ENCODE measurements around the gene GPR55.
A peak's percentile ranks its signal among the peaks of the same experiment; 100 is the strongest.

GPR55 gene

DNA sequence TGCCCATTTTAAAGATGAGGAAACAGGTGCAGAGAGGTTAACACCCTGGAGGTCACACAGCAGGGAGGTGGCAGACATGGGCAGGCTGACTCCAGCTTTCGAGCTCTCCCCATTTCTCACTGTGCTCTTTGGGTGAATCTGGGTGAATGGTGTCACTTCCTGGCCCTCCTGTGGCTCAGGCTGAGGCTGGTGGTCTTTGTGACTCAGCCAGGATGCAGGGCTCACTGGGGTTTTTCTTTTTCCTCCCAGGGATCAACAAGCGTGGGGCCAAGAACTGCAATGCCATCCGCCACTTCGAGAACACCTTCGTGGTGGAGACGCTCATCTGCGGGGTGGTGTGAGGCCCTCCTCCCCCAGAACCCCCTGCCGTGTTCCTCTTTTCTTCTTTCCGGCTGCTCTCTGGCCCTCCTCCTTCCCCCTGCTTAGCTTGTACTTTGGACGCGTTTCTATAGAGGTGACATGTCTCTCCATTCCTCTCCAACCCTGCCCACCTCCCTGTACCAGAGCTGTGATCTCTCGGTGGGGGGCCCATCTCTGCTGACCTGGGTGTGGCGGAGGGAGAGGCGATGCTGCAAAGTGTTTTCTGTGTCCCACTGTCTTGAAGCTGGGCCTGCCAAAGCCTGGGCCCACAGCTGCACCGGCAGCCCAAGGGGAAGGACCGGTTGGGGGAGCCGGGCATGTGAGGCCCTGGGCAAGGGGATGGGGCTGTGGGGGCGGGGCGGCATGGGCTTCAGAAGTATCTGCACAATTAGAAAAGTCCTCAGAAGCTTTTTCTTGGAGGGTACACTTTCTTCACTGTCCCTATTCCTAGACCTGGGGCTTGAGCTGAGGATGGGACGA, 47.1 kb downstream of the GPR55 start:
- DNase-seq = no peak

DNA sequence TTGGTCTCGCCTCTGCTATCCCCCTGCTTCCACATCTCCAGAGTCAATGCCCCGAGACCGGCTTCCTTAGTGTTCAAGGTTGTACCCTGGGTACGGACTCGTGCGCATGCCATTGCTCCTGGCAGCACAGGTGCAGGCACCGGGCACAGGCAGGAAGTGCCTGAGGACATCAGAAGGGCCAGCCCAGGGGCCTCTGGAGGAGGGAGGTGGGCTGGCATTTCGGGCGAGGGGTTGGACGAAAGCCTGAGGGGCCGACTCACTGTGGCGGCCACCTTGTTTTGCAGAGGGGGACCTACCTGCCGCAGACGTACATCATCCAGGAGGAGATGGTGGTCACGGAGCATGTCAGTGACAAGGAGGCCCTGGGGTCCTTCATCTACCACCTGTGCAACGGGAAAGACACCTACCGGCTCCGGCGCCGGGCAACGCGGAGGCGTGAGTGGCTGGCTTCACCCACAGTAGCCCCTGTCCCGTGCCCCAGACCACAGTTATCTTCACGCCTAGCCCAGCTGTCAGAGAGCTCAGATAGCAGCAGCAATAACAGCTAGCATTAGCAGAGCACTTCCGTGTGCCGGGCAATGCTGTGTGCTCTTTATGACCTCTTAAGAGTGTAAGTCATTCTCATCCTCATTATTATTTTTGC, 47.8 kb downstream of the GPR55 start:
- no peak for DNase-seq

DNA sequence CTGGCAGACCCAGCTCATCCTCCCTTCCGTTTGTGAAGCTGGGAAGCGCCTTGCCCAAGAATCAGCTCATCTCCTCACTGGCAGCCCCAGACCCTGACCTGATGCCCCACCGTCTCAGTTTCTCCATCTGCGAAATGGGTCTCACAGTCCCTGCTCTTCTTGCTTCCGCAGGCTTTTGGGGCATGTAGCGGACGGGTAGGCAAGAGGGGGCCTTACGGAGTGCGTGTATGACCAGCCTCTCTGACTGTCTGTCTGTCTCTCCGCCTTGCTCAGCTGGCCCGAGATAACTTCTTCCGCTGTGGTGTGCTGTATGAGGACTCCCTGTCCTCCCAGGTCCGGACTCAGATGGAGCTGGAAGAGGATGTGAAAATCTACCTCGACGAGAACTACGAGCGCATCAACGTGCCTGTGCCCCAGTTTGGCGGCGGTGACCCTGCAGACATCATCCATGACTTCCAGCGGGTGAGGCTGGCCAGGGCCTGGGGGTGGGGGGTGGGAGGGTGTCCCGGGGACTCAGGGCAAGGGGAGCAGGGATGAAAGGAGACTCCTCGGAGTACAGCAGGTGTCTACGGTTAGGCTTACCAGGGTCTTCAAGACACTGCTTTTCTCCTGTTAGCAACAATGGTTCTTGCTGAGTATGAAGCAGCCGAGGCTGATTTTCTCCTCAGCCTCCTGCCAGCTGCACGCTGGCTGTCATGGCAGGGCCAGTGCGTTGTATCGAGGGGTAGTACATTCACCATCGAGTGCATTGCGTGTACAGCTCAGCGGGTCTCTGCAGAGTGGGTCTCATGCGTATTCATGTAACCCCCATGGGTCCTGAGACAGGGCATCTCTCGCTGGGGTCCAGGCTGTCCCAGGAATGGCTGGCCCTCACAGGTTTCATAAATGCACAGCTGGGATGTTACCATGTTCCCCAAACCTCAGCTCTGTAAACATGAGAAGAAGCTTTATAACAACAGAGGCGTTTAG, 49.4 kb downstream of the GPR55 start:
- DNase-seq = no peak

DNA sequence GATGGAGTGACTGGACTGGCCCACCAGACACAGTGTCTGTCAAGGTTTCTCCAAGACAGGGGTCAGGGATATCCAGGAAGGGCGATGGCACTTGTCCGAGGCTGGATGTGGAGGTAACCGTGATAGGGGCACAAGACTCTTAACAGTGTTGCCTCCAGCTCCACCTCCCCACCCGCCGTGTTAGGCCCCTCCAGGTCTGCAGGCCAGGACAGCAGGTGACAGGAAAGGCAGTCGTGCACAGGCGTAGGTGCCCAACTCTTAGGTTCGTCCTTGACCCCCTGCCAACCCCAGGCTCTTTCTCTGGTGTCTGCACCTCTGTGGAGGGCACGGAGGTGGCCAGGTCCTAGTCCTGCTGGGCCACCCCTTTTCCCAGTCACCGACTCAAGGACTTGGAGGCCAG, 50.2 kb downstream of the GPR55 start:
- DNase-seq = no peak

DNA sequence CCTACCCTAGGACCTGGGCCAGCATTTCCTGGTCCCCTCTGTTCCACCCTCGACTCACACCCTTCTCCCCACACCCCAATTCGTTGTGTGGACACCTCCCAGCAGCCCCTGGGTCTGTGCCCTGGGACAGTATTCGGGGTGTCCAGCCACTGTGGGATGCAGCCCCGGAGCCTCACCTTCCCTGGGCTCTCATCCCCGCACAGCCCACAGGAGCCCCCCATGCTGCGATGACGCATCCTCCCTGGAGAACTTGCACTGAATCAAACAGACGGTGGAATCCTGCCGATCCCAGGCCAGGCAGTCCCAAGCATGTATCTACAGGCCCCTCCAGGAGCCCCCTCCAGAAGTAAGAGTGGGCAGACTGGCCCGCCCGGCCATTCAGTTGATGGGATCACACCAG, 50.6 kb downstream of the GPR55 start:
- DNase-seq = no peak

DNA sequence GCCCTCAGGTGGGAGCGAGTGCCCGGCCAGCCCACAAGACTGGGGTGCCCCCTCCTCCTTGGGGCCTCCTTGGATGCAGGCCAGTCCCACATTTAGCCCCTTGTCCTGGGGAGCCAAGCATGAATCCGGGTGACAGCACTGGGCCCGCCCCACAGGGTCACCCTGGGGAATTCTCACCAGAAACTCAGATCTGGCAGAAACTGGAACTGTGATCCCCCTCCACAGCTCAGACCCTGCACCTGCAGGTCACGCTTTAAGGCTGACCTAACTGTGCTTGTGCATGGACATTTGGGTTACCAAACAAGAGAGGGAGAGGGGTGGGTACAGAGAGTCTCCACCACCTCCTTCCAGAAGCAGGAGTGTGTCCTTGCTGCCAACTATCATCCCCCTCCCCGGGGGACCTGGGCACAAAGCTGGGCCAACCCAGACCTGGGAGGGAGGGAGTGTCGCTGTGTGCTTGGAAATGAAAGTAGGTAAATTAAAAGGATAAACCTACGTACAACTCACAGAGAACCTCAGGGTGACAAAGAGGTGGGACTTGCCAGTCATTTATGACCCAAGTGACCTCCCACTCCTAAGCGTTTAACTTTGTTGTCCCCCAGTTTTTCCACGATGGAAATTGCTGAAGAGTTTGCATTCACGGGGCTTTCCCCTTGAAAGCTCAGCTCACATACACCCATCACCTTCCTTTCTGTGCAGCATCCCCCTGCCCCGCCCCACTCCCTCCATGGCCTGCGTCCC, 51.2 kb downstream of the GPR55 start:
- no peak for DNase-seq

DNA sequence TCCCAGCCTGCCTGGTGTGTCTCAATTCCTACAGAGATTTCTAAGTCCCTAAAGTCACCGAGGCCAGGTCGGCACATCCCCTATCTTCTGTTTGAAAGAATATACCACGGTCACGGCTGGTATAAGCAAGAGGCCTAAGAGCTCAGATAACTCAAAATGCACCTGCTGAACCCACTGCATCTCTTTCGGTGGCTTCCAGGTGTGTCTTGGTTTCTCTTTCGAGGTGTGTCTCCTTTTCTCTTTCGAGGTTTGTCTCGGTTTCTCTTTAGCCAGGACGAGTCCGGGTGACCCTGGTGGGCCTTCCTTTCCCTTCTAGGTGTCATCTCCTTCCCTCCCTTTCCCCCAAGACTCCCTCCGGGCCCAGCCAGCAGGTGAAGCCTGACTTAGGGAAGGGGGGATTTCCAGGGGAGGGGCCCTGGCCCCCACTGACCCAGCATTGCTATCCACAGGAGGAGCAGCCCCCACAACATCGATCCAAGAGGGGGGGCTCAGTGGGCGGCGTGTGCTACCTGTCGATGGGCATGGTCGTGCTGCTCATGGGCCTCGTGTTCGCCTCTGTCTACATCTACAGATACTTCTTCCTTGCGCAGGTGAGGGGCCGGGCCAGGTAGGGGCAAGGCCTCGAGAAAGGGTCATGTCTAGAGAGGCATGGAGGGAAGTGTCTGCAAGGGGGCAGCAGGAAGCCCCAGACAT, 51.9 kb downstream of the GPR55 start:
- DNase-seq = no peak

DNA sequence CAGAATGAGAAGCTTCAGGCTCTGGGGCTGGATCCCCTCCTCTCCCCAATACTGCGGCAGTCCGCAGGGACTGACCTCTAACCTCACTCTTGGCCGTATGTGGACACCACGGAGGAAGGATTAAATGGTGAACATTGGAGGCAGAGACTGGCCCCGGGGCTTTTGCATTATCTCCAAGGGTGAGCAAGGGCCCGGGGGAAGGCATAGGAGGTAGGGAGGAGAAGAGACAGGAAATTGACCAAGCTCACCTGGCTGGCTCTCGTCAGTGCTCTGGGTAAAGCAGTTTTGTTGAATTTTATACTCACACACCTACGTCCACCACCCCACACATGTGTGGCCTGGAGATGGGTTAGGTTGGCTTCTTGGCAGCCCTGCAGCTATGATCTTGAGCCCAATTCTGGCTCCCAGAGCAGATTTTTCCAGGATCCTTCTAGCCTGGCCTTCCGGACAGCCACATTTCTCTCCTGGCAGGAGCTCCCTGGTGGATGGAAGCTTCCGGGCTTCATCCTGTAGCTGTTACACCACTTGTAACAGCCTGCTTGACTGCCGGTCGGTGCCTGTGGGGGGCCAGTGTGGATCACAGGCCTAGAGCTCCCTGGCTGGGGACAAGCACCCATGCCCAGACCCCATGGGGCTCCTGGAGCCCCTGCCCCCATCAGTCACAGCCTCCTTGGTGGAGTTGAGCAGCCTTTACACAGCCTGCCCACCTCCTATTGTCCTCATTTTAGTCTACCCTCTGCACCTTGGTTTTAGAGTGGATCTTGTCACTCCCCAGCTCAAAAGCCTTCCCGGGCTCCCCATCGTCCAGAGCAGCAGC, 52.7 kb downstream of the GPR55 start:
- DNase-seq = no peak

DNA sequence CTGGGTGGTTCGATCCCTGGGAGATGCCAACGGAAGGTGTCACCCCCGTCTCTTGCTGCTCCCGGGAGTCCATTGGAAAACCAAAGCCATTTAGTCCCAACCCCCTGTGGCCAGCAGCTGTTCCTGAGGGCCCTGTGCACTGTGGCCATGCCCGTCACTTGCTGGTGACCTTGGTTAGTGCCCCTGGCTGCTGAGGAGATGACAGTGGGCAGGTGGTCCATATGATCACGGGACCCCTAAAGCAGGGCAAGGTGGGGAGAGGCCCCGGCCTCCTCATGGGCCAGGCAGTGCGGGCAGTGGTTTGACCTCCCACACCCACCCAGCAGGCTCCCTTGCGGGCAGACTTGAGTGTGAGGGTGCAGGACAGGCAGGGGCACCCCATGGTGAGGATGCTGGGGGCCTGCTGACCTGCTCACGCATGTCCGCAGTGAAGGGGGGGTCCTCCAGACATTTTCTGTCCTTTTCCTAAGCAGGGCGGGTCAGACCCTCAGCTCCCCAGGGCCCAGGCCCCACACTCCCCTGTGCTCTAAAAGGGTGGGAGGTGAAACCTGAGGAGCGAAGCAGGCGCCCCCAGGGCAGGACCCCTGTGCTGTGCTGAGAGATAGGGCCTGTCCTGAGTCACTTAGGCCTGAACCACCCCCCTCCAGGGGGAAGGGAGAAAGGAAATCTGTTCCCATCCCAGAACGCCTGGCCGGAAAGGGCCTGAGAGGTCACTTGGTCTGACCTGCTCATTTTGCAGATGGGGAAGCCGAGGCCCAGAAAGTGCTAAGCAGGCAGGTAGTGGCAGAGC, 53.5 kb downstream of the GPR55 start:
- DNase-seq = no peak

DNA sequence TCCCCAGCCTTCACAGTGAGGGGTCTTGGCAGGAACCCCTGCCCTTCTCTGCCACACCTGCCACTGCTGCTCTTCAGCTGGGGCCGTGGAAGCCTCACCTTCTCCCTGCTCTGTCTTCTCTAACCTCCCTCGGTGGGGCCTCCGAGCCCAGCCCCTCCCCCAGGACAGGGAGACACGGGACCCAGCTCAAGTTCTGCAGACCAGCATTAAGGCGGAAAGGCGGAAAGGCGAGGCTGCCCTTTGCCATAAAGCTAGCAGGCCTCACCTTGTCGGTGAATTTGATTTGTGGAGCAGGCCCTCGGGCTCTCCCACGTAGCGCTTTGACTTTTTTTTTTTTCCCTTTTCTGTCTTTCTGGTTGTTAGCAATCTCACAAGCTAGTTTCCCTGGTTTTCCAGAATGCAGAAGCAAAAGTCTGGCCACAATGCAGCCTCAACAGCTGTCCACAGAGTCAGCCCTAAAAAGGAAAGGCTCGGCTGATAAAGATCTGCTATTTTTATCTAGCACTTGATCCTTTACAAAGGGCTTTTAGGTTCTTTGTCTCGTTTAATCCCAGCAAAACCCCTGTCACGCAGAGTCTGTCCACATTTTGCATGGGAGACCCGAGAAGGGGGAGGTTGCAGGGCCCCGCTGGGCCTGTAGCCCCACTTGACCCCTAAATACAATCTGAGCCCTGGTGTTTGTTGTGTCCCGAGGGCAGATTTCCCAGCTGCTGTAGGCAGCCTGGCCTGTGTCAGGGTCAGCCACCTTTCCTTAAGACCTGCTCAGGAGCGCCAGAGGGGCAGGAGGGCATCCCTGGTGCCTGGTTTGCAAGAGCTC, 54.3 kb downstream of the GPR55 start:
- DNase-seq = no peak

DNA sequence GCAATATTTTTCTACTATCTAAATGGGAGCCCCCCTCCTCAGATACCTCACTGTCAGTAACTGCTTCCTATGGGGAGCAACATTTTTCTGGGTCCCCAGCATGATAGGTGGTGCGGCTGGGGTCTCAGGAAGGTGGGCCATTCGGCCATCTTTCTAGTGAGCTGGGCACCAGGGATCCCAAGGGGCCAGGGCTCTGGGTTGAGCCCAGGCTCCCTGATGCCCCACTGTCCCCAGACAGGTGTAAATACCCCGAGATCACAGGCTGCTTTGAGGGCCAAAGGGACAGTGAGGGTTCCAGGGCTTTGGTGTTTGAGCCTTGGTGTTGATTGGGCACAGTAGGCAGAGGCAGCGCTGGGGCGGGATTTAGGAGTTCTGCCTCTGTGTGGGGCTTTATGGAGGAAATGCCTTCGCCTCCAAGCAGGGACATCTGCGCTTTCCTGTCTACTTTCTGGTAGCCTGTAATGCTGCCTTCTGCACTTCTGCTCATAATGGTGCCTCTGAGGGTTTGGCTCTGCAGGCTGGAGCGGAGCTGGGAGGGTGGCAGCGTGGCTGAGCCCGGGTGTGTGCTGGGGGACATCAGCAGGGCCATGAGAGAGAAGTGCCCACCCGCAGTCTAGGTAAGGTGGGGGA, 55.0 kb downstream of the GPR55 start:
- no peak for DNase-seq

DNA sequence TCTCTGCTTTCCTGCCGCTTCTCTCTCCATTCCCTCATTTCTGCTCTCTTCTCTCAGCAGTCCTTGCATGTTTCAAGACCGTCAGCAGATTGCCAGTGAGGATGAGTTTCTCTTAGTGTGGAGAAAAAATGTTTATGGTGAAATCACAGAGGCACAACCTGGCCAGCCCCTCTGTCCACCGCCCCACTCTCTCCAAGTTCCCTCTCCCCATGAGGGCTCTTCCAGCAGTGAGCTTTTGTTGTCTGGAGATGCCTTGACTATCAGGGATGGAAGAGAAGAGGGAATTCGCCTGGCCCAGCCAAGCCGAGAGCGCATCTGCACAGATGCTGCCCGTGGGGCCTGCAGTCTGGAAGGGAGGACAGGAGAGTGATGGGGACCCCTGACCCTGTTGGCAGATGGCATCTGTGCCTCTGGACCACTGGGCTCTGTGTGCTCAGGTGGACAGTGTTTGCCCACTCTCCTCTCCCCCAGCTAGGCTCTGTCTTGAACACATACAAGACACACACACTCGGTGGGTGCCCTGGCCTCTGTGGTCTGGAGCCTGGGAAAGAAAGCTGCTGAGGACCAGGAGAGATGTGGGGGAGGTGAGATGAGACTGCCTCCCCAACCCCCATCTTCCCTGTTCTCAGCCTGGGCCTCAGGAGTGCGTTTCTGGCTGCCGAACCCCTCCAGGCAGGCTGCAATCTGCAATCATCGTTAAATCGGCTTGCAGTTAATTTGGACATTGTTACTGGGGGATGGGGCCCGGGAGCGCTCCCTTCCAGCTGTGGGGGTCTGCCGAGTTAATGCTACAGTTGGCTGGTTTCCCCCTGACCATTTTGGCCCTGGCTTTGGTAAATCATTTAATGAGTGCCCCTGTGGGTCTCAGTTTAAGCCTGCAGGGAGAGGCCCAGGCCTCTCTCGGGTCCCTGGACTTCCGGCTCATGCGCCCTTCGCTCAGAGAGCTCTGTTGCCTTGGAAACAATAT, 55.8 kb downstream of the GPR55 start:
- no peak for DNase-seq

DNA sequence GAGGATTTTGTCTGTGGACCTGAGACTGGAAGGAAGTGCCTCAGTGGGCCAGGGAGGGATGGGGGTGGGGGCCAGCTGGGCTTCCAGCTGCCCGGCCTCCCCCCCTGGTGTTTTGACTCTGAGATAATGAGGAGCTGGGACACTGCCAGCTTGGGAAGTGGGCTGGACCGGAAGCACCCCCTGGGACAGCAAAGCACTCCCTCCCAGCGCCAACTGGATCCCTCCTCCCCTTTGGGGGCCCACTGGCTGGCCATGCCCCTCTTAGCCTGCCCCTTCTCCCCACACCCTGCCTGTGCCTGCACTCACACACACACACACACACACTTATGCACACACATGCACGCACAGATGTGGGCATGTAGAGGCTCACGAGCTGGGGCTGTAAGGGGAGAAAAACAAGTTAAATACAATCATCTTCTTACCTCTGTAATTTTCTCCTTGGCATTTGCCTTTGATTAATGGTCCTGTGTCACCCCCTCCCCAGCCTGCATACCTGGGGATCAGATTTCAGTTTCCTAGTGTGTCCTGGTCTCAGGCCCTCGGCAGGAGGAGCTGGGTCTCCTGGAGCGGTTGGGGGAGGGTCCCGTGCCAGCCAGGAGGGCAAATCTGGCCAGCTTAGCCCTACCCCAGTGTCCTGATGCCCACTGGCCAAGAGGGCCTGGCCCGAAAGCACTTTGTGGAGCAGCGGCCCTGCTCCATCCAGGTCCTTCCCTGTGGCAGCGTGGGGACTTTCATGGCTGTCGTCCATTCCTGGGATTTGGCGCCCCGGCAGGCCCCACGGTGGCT, 56.7 kb downstream of the GPR55 start:
- DNase-seq = no peak

DNA sequence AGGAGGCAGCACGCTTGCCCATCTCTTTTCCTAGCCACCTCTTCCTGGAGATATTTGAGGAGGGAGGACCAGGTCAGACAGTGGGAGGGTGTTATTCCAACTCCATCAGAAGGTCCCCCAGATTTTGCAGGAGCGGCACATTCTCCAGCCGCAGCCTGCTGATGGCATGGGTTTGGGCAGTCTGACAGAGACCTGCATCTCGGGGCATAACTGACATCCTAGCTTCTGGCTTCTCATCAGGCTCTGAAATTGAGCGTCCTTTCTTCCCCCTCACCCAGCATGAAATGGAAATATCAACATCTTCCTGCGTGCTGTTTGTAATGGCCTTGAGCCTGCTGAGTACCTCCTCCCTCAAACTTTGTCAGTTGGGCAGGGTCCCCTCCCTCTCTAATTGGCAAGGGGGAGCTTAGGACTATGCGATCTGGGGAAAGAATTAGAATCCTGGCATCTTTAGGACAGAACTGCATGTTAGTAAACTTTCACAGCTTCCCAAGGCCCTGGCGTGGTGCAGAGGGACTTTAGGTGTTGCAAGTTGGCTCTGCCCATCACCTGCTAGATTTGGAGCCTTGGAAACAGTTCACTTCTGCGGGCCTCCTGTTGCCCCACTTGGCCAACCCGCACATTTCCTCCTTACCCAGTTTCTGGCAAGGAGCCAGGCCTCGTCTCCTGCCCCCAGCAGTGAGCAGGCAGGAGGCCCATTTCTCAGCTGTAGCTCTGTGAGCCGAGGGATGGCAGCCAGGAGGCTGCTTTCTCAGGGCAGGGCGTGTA, 58.1 kb downstream of the GPR55 start:
- peak; percentile 37 for DNase-seq

DNA sequence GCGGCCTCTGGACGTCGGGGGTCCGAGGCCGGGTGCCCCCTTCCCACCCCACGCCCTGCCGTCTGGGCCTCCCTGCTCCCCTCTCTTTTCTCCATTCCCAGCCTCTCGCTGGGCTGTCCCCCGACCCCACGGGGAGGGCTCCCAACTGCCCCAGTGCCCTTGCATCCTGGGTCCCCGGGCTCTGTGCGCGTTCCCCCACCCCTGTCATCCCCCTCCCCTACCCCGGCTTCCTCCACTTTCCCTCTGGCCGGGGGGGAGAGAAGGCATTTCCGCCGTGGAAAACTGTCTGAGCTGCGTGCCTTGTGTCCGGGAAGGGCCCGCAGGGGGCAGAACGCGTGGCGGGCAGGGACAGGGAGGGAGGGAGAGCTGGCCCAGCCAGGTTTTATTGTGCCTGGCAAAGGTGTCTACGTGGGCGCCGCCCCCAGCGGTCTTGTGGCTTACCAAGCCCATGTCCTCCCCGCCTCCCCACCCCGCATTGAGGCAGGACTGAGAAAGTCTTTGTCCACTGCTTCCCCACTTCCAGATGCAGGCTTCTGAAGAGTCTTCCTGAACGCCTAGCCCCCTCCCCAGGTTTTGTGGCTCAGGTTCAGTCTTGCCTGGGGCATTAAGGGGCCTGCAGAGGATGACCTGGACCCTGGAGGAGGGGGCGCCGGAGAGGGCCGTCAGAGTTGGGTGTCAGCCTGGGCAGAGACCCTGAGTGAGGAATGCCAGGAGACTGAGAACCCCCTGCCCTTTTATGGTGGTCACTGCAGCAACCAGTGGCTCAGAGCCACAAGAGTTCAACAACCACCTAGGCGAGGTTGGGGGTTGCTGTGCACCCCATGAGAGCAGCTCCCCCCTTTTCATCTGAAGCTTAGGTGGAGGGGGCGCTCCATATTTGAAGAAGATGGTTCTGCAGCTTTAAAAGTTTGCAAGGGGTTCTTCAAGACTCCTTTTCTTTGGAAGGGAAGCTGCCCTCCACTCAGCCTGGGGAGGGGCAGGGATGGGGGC, 59.0 kb downstream of the GPR55 start:
- DNase-seq = no peak

Measured in kidney glomerular epithelial cell (primary cell).